ENCODE results near the gene TNPO3. TPM values are rescaled to one million over a fixed set of nuclear protein-coding genes. Genes with fewer than 3 reads are reported as not detected.

The TNPO3 gene
- total RNA-seq, 1 donor from 2014 or later, result 52.3 TPM

DNA sequence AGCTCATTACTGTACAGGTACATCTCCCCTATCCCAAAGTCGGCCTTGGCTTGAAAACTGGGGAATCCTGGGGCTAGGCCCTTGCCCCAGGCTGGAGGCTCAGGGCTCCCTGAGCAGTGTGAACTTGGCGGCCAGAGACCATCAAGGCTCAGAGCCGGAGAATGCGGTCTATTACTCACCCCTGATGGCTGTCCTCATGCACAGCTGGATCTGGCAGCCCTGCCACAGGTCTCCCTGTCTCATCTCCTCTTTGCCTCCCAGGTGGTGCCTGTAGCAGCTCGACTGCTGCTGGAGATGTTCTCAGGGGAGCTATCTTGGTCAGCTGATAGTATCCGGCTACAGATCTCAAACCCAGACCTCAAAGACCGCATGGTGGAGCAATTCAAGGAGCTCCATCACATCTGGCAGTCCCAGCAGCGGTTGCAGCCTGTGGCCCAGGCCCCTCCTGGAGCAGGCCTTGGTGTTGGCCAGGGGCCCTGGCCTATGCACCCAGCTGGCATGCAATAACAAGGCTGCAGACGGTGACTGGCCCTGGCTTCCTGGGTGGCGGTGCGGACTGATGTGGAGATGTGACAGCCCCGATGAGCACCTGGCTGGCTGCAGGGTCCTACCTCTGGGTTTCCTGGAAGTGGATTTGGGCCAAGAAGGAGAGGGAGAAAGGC lies 106.5 kb downstream of the TNPO3 start:
- peaks cover 8% of the 10 kb centered on the region for H3K36me3 Mint-ChIP-seq
- no peaks in the 10 kb centered on the region for H3K4me1 Mint-ChIP-seq (ENCODE audit: unreplicated experiment)
- no peak overlapping the region for H3K27ac Mint-ChIP-seq
- no peak for DNase-seq (ENCODE audit: extremely low spot score, unreplicated experiment)
- no peak overlapping the region for H3K4me3 Mint-ChIP-seq
- no peaks in the 10 kb centered on the region for H3K9me3 Mint-ChIP-seq
- TF ChIP-seq, protein P1, sequence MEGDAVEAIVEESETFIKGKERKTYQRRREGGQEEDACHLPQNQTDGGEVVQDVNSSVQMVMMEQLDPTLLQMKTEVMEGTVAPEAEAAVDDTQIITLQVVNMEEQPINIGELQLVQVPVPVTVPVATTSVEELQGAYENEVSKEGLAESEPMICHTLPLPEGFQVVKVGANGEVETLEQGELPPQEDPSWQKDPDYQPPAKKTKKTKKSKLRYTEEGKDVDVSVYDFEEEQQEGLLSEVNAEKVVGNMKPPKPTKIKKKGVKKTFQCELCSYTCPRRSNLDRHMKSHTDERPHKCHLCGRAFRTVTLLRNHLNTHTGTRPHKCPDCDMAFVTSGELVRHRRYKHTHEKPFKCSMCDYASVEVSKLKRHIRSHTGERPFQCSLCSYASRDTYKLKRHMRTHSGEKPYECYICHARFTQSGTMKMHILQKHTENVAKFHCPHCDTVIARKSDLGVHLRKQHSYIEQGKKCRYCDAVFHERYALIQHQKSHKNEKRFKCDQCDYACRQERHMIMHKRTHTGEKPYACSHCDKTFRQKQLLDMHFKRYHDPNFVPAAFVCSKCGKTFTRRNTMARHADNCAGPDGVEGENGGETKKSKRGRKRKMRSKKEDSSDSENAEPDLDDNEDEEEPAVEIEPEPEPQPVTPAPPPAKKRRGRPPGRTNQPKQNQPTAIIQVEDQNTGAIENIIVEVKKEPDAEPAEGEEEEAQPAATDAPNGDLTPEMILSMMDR (conservative IDR thresholded peaks at IDR 0.05), result no peak
- peaks cover 4% of the 10 kb centered on the region for H3K27me3 Mint-ChIP-seq

DNA sequence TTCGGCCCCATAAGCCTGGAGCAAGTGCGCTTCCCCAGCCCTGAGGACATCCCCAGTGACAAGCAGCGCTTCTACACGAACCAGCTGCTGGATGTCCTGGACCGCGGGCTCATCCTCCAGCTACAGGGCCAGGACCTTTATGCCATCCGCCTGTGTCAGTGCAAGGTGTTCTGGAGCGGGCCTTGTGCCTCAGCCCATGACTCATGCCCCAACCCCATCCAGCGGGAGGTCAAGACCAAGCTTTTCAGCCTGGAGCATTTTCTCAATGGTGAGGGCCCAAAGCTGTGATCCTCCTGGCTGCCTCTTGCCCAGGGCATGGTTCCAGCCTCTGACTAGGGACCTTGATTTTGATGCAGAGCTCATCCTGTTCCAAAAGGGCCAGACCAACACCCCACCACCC lies 107.1 kb downstream of the TNPO3 start:
- DNase-seq (ENCODE audit: extremely low spot score, unreplicated experiment), result no peak
- peaks cover 4% of the 10 kb centered on the region for H3K27me3 Mint-ChIP-seq
- H3K4me3 Mint-ChIP-seq, result no peak overlapping the region
- TF ChIP-seq, protein P1 (conservative IDR thresholded peaks at IDR 0.05), result no peak
- peaks cover 8% of the 10 kb centered on the region for H3K36me3 Mint-ChIP-seq
- no peaks in the 10 kb centered on the region for H3K9me3 Mint-ChIP-seq
- no peak overlapping the region for H3K27ac Mint-ChIP-seq
- no peaks in the 10 kb centered on the region for H3K4me1 Mint-ChIP-seq (ENCODE audit: unreplicated experiment)

- H3K9me3 Mint-ChIP-seq, result no peaks in the 10 kb centered on the region
- no peak for DNase-seq (ENCODE audit: extremely low spot score, unreplicated experiment)
- no peaks in the 10 kb centered on the region for H3K4me1 Mint-ChIP-seq (ENCODE audit: unreplicated experiment)
- H3K27ac Mint-ChIP-seq, result no peak overlapping the region
- H3K27me3 Mint-ChIP-seq, result peaks cover 4% of the 10 kb centered on the region
- H3K36me3 Mint-ChIP-seq, result peaks cover 4% of the 10 kb centered on the region
- TF ChIP-seq, protein P1 (conservative IDR thresholded peaks at IDR 0.05), result no peak
- no peak overlapping the region for H3K4me3 Mint-ChIP-seq
These were observed 107.7 kb downstream of the TNPO3 start for GRCh38 chr7:128946936-128947830.

DNA sequence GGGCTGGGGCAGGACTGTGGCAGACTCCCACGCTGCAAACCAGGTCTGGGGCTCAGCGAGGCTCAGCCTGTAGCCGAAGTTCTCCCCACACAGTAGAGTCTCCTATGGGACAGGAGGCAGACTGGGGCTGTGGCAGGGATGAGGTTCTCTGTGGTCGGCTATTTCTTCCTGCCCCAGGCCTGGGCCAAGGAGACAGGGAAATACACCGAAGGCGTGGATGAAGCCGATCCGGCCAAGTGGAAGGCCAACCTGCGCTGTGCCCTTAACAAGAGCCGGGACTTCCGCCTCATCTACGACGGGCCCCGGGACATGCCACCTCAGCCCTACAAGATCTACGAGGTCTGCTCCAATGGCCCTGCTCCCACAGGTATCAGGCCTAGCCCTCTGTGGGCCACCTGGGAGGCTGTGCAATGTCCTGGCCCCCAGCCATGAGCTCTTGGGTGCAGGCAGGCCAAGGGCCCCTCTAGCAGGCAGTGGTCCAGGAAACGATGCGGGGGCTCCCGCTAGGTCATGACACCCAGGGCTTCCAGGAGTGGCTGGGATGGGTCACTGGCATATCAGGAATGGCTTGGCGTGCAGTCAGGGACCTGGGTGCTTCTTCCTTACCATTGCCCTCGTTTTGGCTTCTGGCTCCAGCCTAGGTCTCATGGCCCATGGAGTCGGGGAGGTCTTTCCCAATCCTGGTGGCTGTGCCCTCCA lies 109.1 kb downstream of the TNPO3 start:
- H3K27ac Mint-ChIP-seq, result no peak overlapping the region
- H3K36me3 Mint-ChIP-seq, result no peaks in the 10 kb centered on the region

More for the DNA sequence above, 109.1 kb downstream of the TNPO3 start:
- DNase-seq (ENCODE audit: extremely low spot score, unreplicated experiment), result no peak
- TF ChIP-seq, protein P1 (conservative IDR thresholded peaks at IDR 0.05), result no peak
- Mint-ChIP-seq H3K9me3 (no peaks in the 10 kb centered on the region), H3K4me1 (ENCODE audit: unreplicated experiment) (no peaks in the 10 kb centered on the region), H3K27me3 (peaks cover 12% of the 10 kb centered on the region), H3K4me3 (no peak overlapping the region)
